Nephron (organoid): ENCODE results near the gene S100A16.
"Not testable (repeated sequence)": the region's sequence is repeated elsewhere in the genome, so short reads cannot be mapped to it uniquely, and the experiment has no call there.

Source experiments
- H3K27ac Mint-ChIP-seq, 3 experiments: 2 replicates each; pipeline ENCODE4 v1.8.0; 2020; ENCODE audit warnings: mixed read lengths in 3 of 3, mild to moderate bottlenecking in 2 of 3, moderate library complexity in 1 of 3
- H3K27me3 Mint-ChIP-seq: 2 replicates; pipeline ENCODE4 v1.8.0; 2021; ENCODE audit warnings: low read depth, mild to moderate bottlenecking, moderate library complexity, mixed read lengths
- H3K36me3 Mint-ChIP-seq: 2 replicates; pipeline ENCODE4 v1.8.0; 2020; ENCODE audit warnings: low read depth, mixed read lengths
- H3K4me1 Mint-ChIP-seq: 2 replicates; pipeline ENCODE4 v1.8.0; 2020; ENCODE audit warnings: mixed read lengths
- H3K4me3 Mint-ChIP-seq, 3 experiments: 2 replicates each; pipeline ENCODE4 v1.8.0; 2020; ENCODE audit warnings: mild to moderate bottlenecking in 3 of 3, mixed read lengths in 3 of 3, moderate library complexity in 2 of 3
- H3K9me3 Mint-ChIP-seq: 2 replicates; pipeline ENCODE4 v1.8.0; 2020; ENCODE audit warnings: mixed read lengths
- CTCF ChIP-seq, 3 experiments: fragments of 200-600 bp; sonication (generic); IDR thresholded peaks; one replicate each; pipeline ENCODE4 v1.5.0; 2021; ENCODE audit warnings: antibody characterized with exemption in 3 of 3; ENCODE audit not compliant: unreplicated experiment in 3 of 3

The S100A16 gene

GRCh38 chr1:153567621-153568366 is 45.1 kb downstream of the S100A16 start:
- Mint-ChIP-seq H3K4me3 (peak overlapping the region in 1 of 3 experiments; percentile 50), H3K27me3 (peaks cover 3% of the 10 kb centered on the region), H3K4me1 (peaks cover 55% of the 10 kb centered on the region), H3K27ac (peak overlapping the region; percentile 94 to 99 (median 97)), H3K9me3 (no peaks in the 10 kb centered on the region), H3K36me3 (no peaks in the 10 kb centered on the region)
- TF ChIP-seq CTCF (IDR thresholded peaks at IDR 0.05; ENCODE audit: unreplicated experiment in 3 of 3), result no peak

- Mint-ChIP-seq H3K27me3 (peaks cover 3% of the 10 kb centered on the region), H3K9me3 (no peaks in the 10 kb centered on the region), H3K4me1 (peaks cover 51% of the 10 kb centered on the region), H3K27ac (peak overlapping the region; percentile 97 to 99 (median 99)), H3K4me3 (peak overlapping the region in 2 of 3 experiments; percentile 42 to 57), H3K36me3 (no peaks in the 10 kb centered on the region)
- TF ChIP-seq CTCF (IDR thresholded peaks at IDR 0.05; ENCODE audit: unreplicated experiment in 3 of 3), result no peak
Observed at GRCh38 chr1:153566414-153567371, 46.2 kb downstream of the S100A16 start.

- Mint-ChIP-seq H3K4me1 (peaks cover 51% of the 10 kb centered on the region), H3K4me3 (peak within 1 kb of the TSS; percentile 42 to 57 (median 43)), H3K27ac (peak within 1 kb of the TSS; percentile 97 to 99 (median 99)), H3K27me3 (peaks cover 3% of the 10 kb centered on the region), H3K36me3 (no peaks in the 10 kb centered on the region), H3K9me3 (no peaks in the 10 kb centered on the region)
- TF ChIP-seq CTCF (IDR thresholded peaks at IDR 0.05; ENCODE audit: unreplicated experiment in 3 of 3), result no peak
Observed at GRCh38 chr1:153565529-153566374, 47.2 kb downstream of the S100A16 start, which contains the start of gene S100A2. Gene S100A2, minus strand, starts transcription at chr1:153565844. Its CDS starts 1,967 bp downstream, at chr1:153563877.

GRCh38 chr1:153563991-153564390 is 48.9 kb downstream of the S100A16 start:
- TF ChIP-seq CTCF (IDR thresholded peaks at IDR 0.05; ENCODE audit: unreplicated experiment in 3 of 3), result no peak
- H3K4me1 Mint-ChIP-seq, result peaks cover 43% of the 10 kb centered on the region
- H3K36me3 Mint-ChIP-seq, result no peaks in the 10 kb centered on the region
- H3K27me3 Mint-ChIP-seq, result no peaks in the 10 kb centered on the region
- no peaks in the 10 kb centered on the region for H3K9me3 Mint-ChIP-seq
- peak overlapping the region in 2 of 3 experiments; percentile 76 to 85 for H3K27ac Mint-ChIP-seq
- H3K4me3 Mint-ChIP-seq, result no peak overlapping the region

- peak overlapping the region; percentile 76 to 85 (median 79) for H3K27ac Mint-ChIP-seq
- H3K4me3 Mint-ChIP-seq, result peak overlapping the region in 1 of 3 experiments; percentile 31
- no peaks in the 10 kb centered on the region for H3K36me3 Mint-ChIP-seq
- no peaks in the 10 kb centered on the region for H3K27me3 Mint-ChIP-seq
- no peaks in the 10 kb centered on the region for H3K9me3 Mint-ChIP-seq
- TF ChIP-seq CTCF (IDR thresholded peaks at IDR 0.05; ENCODE audit: unreplicated experiment in 3 of 3), result no peak
- peaks cover 39% of the 10 kb centered on the region for H3K4me1 Mint-ChIP-seq
Observed at GRCh38 chr1:153563483-153563901, 49.4 kb downstream of the S100A16 start.

GRCh38 chr1:153562021-153562420 is 50.9 kb downstream of the S100A16 start:
- H3K4me3 Mint-ChIP-seq, H3K36me3 Mint-ChIP-seq, H3K9me3 Mint-ChIP-seq, H3K27me3 Mint-ChIP-seq, H3K27ac Mint-ChIP-seq: not testable (repeated sequence)
- H3K4me1 Mint-ChIP-seq, result peaks cover 26% of the 10 kb centered on the region
